ENCODE measurements around the gene VDR. TPM values are rescaled to one million over a fixed set of nuclear protein-coding genes. Genes with fewer than 3 reads are reported as not detected.

The VDR gene
- total RNA-seq, 1 donor from 2014 or later: not detected

DNA sequence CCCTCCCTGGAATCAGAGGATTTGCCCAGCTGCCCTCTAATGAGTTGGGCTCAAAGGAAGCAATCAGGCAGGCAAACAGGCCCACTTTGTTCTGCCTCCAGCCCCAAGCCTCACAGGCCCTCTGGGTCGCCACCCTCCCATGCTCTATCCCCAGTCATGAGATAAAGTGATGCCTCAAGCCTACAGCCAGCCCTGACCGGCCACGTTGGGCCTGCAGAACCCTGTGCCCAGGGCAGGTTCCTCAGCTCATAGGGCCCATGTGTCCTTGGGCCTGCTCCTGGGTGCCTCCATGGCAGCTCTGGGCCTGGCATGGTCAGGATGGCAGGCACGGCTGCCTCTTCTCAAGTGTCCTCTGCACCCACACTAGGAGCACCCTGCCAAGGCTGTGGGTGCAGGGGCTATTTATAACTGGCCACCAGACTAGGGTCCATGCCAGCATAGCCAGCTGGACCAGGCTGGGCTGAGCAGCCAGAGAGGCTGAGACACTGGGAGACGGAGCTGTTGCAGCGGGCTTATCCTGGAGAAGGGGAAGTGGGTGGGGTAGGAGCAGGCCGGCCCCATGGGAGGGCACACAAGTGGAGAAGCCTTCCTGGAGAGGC lies 105.3 kb downstream of the VDR start:
- peaks cover 23% of the 10 kb centered on the region for H3K4me1 Mint-ChIP-seq (ENCODE audit: low read depth, unreplicated experiment)
- H3K9me3 Mint-ChIP-seq (ENCODE audit: unreplicated experiment): peaks cover 4% of the 10 kb centered on the region
- no peak overlapping the region for H3K4me3 Mint-ChIP-seq (ENCODE audit: unreplicated experiment)

GRCh38 chr12:47798382-47798948 lies 106.3 kb downstream of the VDR start:
- H3K27ac Mint-ChIP-seq (ENCODE audit: unreplicated experiment): no peak overlapping the region

More for the DNA sequence above, 105.3 kb downstream of the VDR start:
- TF ChIP-seq, protein P1, sequence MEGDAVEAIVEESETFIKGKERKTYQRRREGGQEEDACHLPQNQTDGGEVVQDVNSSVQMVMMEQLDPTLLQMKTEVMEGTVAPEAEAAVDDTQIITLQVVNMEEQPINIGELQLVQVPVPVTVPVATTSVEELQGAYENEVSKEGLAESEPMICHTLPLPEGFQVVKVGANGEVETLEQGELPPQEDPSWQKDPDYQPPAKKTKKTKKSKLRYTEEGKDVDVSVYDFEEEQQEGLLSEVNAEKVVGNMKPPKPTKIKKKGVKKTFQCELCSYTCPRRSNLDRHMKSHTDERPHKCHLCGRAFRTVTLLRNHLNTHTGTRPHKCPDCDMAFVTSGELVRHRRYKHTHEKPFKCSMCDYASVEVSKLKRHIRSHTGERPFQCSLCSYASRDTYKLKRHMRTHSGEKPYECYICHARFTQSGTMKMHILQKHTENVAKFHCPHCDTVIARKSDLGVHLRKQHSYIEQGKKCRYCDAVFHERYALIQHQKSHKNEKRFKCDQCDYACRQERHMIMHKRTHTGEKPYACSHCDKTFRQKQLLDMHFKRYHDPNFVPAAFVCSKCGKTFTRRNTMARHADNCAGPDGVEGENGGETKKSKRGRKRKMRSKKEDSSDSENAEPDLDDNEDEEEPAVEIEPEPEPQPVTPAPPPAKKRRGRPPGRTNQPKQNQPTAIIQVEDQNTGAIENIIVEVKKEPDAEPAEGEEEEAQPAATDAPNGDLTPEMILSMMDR (IDR thresholded peaks at IDR 0.05; ENCODE audit: partially characterized antibody, unreplicated experiment): no peak
- DNase-seq: no peak
- H3K36me3 Mint-ChIP-seq (ENCODE audit: unreplicated experiment): no peaks in the 10 kb centered on the region
- no peak overlapping the region for H3K27ac Mint-ChIP-seq (ENCODE audit: unreplicated experiment)
- peaks cover 2% of the 10 kb centered on the region for H3K27me3 Mint-ChIP-seq (ENCODE audit: unreplicated experiment)

GRCh38 chr12:47797441-47797840 lies 107.4 kb downstream of the VDR start:
- H3K27me3 Mint-ChIP-seq (ENCODE audit: unreplicated experiment): peaks cover 6% of the 10 kb centered on the region
- DNase-seq: no peak
- H3K36me3 Mint-ChIP-seq (ENCODE audit: unreplicated experiment): peaks cover 5% of the 10 kb centered on the region

More at GRCh38 chr12:47798382-47798948, 106.3 kb downstream of the VDR start:
- TF ChIP-seq, protein P1 (IDR thresholded peaks at IDR 0.05; ENCODE audit: partially characterized antibody, unreplicated experiment): no peak
- peaks cover 5% of the 10 kb centered on the region for H3K36me3 Mint-ChIP-seq (ENCODE audit: unreplicated experiment)
- H3K27me3 Mint-ChIP-seq (ENCODE audit: unreplicated experiment): peaks cover 6% of the 10 kb centered on the region
- DNase-seq: no peak
- no peak overlapping the region for H3K4me3 Mint-ChIP-seq (ENCODE audit: unreplicated experiment)
- H3K4me1 Mint-ChIP-seq (ENCODE audit: low read depth, unreplicated experiment): peaks cover 16% of the 10 kb centered on the region
- H3K9me3 Mint-ChIP-seq (ENCODE audit: unreplicated experiment): peaks cover 4% of the 10 kb centered on the region

GRCh38 chr12:47795814-47796411 lies 108.9 kb downstream of the VDR start:
- Mint-ChIP-seq H3K27ac (ENCODE audit: unreplicated experiment) (no peak overlapping the region), H3K4me3 (ENCODE audit: unreplicated experiment) (no peak overlapping the region), H3K4me1 (ENCODE audit: low read depth, unreplicated experiment) (peaks cover 4% of the 10 kb centered on the region), H3K36me3 (ENCODE audit: unreplicated experiment) (peaks cover 5% of the 10 kb centered on the region), H3K9me3 (ENCODE audit: unreplicated experiment) (peaks cover 4% of the 10 kb centered on the region), H3K27me3 (ENCODE audit: unreplicated experiment) (peaks cover 5% of the 10 kb centered on the region)
- DNase-seq: no peak
- TF ChIP-seq, protein P1 (IDR thresholded peaks at IDR 0.05; ENCODE audit: partially characterized antibody, unreplicated experiment): no peak

More at GRCh38 chr12:47797441-47797840, 107.4 kb downstream of the VDR start:
- TF ChIP-seq, protein P1 (IDR thresholded peaks at IDR 0.05; ENCODE audit: partially characterized antibody, unreplicated experiment): no peak
- peaks cover 6% of the 10 kb centered on the region for H3K9me3 Mint-ChIP-seq (ENCODE audit: unreplicated experiment)
- H3K4me1 Mint-ChIP-seq (ENCODE audit: low read depth, unreplicated experiment): peaks cover 12% of the 10 kb centered on the region
- no peak overlapping the region for H3K27ac Mint-ChIP-seq (ENCODE audit: unreplicated experiment)
- no peak overlapping the region for H3K4me3 Mint-ChIP-seq (ENCODE audit: unreplicated experiment)
